ENCODE results near the gene CACNB1. TPM values are rescaled to one million over a fixed set of nuclear protein-coding genes. Genes with fewer than 3 reads are reported as not detected.

CACNB1 gene
- total and polyA plus RNA-seq, 9 donors: 2.6 to 17.7 (median 9.2) TPM

GRCh38 chr17:39238311-39238972, 41.0 kb upstream of the CACNB1 start:
- DNase-seq: no peak

DNA sequence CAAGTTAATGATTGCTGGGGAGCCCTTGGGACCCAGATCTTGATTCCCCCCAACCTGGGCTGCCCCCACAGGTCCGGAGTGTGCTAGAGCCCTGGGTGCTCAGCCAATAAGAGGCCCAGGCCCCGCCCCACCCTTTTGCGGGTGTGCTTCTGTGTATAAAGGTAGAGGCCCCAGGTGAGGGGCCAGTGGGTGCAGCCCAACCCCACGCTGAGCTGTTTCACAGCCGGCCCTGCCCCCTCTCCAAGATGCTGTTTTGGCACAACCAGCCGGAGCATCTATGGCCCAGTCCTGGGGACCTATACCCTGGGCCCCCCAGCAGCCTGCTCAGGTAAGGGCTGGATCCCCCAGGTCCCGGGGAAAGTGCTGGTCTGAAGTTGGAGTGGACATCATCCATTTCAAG, 40.1 kb upstream of the CACNB1 start:
- no peaks in the 10 kb centered on the region for H3K27me3 ChIP-seq
- H3K27ac ChIP-seq: no peak overlapping the region
- WGBS, 3 donors: 82 to 89% (median 87%) methylated on average over 6 to 7 of the region's 7 CpGs

More at GRCh38 chr17:39238311-39238972, 41.0 kb upstream of the CACNB1 start:
- WGBS, 3 donors: 47 to 54% (median 51%) methylated on average over 13 to 15 of the region's 15 CpGs
- Histone ChIP-seq H3K9me3 (no peaks in the 10 kb centered on the region), H3K27ac (no peak overlapping the region), H3K27me3 (no peaks in the 10 kb centered on the region), H3K4me3 (no peak overlapping the region), H3K4me1 (ENCODE audit: insufficient read depth) (no peaks in the 10 kb centered on the region), H3K36me3 (no peaks in the 10 kb centered on the region)
- intact Hi-C loops (cut with DNase I): loop anchor here in 2 of 4 donors (10.0 kb wide), 2 partner anchors 74 to 254 kb away; partner anchors contain the start of gene ARL5C (in 1 of the 2)
- TF ChIP-seq EP300 (IDR thresholded peaks at IDR 0.05) (no peak), CTCF (IDR thresholded peaks at IDR 0.05) (no peak), POLR2A (IDR thresholded peaks at IDR 0.05) (no peak)

DNA sequence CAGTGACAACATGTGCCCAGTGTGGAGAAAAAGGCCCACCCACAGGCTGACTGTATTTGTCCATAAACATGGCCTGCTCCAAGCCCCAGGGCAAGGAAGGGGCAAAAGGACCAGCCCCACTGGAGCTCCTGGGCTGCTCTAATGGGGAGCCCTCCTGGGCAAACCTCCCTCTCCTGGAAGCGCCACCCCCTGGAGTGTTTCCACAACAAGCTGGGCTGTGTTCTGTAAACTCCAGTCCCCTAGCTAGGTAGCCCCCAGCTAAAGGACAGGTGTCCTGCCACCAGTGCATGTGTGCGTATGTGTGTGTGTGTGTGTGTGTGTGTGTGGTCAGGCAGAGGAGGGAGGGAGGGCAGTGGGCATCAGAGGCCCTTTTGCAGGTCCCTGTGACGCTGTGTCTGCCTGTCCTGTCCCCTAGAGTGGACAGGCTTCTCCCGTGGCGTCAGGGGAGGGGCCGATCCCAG, 39.5 kb upstream of the CACNB1 start:
- Histone ChIP-seq H3K9me3 (no peaks in the 10 kb centered on the region), H3K4me3 (no peak overlapping the region), H3K36me3 (no peaks in the 10 kb centered on the region), H3K27ac (no peak overlapping the region), H3K27me3 (no peaks in the 10 kb centered on the region), H3K4me1 (ENCODE audit: insufficient read depth) (no peaks in the 10 kb centered on the region)
- WGBS, 3 donors: 75 to 86% (median 77%) methylated on average over 6 of the region's 6 CpGs
- TF ChIP-seq EP300 (IDR thresholded peaks at IDR 0.05): no peak
- no peak for TF ChIP-seq POLR2A (IDR thresholded peaks at IDR 0.05)
- intact Hi-C loops (cut with DNase I): loop anchor here in 2 of 4 donors (10.0 kb wide), 2 partner anchors 72 to 252 kb away; partner anchors contain the start of gene ARL5C (in 1 of the 2)
- DNase-seq: no peak

More for the DNA sequence above, 40.1 kb upstream of the CACNB1 start:
- no peaks in the 10 kb centered on the region for H3K36me3 ChIP-seq
- H3K9me3 ChIP-seq: no peaks in the 10 kb centered on the region
- H3K4me1 ChIP-seq (ENCODE audit: insufficient read depth): no peaks in the 10 kb centered on the region
- TF ChIP-seq CTCF (IDR thresholded peaks at IDR 0.05) (no peak), EP300 (IDR thresholded peaks at IDR 0.05) (no peak)
- H3K4me3 ChIP-seq: no peak overlapping the region
- intact Hi-C loops (cut with DNase I): loop anchor here in 2 of 4 donors (10.0 kb wide), 2 partner anchors 73 to 253 kb away; partner anchors contain the start of gene ARL5C (in 1 of the 2)
- DNase-seq: no peak

- Histone ChIP-seq H3K4me1 (ENCODE audit: insufficient read depth) (no peaks in the 10 kb centered on the region), H3K4me3 (no peak overlapping the region), H3K27me3 (no peaks in the 10 kb centered on the region), H3K27ac (no peak overlapping the region), H3K36me3 (no peaks in the 10 kb centered on the region), H3K9me3 (no peaks in the 10 kb centered on the region)
- no peak for TF ChIP-seq POLR2A (IDR thresholded peaks at IDR 0.05)
- no peak for TF ChIP-seq EP300 (IDR thresholded peaks at IDR 0.05)
- no peak for TF ChIP-seq CTCF (IDR thresholded peaks at IDR 0.05)
- WGBS, 3 donors: 24 to 36% (median 25%) methylated on average over 5 of the region's 5 CpGs
- intact Hi-C loops (cut with DNase I): loop anchor here in 2 of 4 donors (10.0 kb wide), 2 partner anchors 72 to 252 kb away; partner anchors contain the start of gene ARL5C (in 1 of the 2)
- DNase-seq: no peak
Observed at GRCh38 chr17:39236450-39236927, 39.0 kb upstream of the CACNB1 start.

Measured in ovary (tissue), 9 donors.